ELR (cell line): ENCODE data around the gene SLC52A3.

Source experiments
- DNase-seq: peaks from one replicate; pipeline ENCODE4 v3.0.0-alpha.2; 2015; ENCODE audit warnings: low read depth

SLC52A3 gene

DNA sequence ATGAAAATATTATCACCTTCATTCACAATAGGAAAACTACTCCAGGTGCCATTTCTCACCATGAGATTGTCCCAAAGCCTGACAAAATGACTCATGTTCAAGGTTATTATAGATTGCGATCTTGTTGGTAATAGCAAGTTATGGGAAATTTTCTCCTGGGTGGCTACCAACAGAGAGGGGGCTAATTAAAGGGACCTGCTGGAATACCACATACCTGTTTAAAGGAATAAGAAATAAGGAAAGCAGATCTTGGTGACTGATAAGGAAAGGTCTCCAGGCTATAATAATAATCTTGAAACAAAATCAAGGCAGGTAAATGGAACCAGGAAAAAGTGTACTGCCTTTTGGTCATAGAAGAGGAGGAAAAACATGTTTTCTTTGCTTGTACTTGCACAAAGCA, 1.4 kb downstream of the SLC52A3 start:
- DNase-seq = no peak

DNA sequence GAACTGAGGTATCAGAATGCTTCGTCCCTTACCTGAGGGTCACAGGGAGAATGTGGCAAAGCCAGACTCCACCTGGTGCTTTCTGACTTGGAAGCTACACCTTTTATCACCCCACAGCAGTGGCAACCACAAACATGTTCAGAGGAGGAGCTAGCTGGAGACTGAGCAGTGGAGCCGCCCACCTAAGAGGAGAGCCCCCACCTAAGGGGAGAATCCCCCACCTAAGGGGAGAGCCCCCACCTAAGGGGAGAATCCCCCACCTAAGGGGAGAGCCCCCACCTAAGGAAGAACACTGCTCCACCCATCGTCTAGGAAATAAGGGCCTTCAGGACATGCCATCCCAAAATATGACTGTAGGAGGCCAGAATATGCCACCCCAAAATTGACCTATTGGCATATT, 4.0 kb downstream of the SLC52A3 start:
- no peak for DNase-seq

DNA sequence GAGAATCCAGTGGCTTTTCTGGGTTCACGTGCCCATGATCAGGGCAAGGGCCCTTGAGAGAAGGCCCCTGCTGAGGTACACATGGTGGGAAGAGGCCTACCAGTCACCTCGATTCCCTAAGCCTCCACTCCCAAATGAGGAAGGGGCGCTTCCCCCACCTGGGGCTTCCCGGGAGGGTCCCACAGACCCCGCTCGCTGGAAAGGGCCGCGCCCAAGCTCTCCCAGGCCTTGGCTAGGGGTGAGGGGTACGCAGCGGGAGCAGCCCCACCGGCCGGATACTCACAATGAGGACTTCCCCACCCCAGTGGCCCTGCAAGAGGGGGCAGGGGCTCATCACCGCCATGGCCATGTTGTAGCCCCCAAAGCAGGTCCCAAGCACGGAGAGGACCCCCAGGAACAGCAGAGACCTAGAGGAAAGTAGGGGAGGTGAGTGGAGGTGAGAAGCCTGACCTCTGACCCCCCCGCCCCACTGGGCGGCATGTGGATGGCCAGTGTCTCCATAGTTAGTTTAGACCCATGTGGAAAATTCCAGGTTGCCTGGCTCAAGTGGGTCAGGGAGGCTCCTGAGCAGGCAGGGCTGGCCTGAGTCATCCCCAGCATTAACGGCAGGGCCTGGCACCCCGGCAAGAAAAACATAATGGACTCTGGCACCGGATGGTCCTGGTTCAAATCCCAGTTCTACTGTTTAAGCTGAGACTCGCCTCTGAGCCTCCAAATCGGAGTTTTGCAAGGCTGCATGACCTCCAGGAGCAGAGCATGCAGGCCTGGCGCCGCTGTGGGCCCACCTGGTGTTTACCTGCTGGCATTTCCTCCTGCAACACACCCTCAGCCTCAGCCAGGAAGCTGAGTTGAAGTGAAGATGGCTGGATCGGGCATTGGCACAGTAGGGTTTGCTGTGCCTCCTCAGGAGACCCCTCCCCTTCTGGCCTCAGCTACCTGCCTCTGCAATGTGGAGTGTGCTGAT, 6.6 kb downstream of the SLC52A3 start:
- DNase-seq = no peak

DNA sequence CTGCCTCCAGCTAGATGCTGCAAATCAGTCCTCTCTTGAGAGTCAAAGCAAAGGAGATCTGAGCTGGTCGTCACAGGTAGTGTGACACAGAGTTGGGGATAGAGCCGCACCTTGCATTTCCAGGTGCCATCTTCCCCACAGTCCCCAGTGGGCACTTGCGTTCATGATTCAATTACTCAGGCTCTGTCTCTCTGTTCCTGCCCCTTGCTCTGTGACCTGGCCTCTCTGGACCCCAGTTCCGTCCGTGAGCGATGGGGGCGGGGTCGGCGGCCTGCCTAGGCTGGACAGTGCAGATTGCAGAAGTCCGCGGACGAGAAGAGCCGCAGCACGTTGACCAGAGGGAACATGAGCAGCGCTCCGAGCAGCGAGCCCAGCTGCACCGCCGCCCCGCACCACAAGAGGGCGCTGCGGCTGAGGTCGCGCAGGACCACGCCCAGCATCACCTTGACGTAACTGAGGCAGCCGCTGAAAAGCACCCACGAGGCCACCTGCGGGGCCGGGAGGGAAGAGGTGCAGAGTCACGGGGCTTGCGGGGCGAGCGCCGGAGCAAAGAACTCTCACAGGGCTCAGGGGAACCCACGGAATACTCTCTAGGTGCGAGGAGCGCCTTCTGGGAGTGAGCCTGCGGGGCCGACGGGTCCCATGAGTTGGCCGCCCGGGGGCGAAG, 7.4 kb downstream of the SLC52A3 start:
- peak; percentile 43 for DNase-seq

DNA sequence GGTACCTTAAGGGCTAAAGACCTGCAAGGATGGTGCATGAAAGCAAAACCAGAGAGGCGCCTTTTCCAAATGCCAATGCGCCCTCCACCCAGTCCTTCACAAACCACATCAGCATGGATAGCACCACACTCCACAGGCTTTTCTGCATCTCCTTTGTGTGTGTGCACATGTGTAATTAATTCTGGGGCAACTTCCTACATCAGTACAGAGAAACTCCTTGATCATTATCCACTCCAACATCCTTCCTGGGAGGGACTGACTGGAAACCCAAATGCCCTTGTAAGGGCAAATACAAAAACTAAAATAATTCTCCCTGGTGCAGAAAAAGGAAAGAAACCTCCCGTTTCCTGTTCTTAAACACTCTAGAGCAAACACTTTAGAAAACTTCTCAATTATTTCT, 10.8 kb downstream of the SLC52A3 start:
- DNase-seq = no peak

DNA sequence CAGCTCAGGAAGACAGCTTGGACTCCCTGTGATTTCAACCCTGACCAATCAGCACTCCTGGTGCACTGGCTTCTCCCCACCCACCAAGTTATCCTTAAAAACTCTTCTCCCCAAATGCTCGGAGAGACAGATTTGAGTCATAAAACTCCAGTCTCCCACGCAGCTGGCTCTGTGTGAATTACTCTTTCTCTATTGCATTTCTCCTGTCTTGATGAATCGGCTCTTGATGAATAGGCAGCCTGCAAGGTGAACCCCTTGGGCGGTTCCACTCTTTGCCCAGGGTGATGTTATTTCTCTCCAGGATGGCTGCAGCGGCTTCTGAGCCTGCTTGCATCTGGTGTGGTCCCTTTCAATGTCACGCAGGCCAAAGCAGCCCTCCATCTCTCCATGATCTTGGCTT, 12.4 kb downstream of the SLC52A3 start:
- no peak for DNase-seq

DNA sequence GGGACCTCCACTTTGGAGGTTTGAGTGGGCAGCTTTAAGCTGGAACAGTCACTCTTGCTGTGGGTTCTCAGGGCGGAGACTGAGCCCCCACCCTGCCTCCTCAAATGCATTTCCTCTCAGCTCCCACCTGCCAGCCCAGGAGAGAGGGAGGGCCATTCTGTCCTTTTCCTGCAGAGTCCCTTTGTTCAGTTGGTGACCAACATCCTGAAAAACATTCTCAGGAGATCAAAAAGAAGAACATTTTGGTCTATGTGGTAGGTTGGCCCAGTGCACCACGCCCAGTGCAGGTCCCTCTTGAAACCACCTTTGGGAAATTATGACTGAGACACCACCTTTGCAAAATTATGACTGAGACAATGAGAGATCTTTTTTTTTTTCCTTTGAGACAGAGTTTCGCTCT, 13.4 kb downstream of the SLC52A3 start:
- no peak for DNase-seq

DNA sequence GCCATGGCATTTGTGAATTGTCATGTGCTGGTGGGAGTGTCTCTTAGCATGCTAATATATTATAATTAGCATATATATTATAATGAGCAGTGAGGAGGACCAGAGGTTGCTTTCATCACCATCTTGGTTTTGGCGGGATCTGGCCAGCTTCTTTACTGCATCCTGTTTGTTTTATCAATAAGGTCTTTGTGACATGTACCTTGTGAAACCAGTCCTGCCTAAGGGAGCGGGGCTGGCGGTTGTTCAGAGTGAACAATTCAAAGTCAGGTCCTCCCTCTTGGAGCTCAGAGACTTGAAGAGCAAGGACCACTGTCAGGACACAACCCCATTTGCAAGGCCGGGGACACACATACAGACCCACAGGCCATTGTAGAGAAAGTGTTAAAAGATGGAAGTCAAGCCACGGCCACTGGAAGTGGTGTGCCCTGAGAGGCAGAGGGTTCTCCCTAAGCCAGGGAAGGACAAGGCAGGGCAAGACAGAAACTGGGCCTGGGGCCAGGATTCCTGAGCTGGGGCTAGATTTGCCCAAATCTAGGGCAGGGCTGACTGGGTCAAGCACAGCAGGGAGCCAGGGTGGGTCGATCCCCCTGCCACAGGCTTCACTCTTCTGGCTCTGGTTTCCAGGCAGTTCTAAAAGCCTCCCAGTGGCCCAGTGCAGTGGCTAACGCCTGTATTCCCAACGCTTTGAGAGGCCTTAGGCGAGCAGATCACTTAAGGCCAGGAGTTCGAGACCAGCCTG, 14.2 kb downstream of the SLC52A3 start:
- no peak for DNase-seq

DNA sequence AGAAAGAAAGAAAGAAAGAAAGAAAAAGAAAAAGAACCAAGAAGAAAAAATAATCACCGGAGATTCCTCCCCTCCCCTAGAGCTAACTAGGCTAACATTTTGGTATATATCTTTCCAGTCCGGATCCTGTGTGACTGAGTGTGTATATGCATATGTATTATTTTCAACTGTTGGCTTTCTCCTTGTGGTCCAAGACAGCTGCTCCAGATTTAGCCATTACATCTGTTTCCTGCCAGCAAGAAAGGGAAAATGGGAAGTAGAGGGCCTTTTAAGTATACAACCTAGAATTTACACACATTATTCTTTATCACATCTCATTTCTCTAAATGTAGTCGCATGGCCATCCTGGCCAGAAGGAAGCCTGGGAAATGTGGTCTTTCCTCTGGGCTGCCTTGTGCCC, 15.2 kb downstream of the SLC52A3 start:
- DNase-seq = no peak

DNA sequence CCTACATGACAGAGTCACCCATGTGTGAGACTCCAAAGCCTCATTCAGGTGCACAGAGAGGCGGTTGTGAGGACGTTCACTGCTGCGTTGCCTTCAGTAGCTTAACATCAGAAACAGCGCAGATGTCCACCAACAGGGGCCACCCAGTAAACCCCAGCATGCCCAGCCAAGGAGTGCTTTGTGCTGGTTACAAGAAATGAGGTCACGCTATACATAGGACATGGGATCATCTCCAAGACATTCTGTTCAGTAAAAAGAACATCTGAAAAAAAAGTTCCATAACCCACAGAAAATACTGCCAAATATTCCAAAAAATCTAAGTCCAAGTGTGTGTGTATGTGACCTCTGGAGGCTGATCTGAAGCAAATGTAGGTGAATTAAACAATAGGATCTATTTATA, 16.0 kb downstream of the SLC52A3 start:
- DNase-seq = no peak

DNA sequence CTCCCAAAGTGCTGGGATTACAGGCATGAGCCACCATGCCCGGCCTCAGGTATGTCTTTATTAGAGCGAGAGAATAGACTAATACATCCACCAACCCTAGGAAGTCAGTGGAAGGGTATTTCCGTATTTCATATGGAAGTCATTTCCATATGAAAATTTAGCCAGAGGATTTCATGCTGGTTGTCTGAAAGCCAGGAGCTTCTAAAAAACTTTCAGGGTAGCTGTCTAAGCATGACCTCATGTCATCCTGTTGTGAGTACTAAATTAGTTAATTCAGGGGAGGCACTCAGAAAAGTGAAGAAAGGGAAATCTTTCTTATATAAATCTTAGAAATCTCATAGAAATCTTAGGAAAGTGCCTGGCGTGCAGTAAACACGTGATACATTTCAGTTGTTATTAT, 16.5 kb downstream of the SLC52A3 start:
- DNase-seq = no peak

DNA sequence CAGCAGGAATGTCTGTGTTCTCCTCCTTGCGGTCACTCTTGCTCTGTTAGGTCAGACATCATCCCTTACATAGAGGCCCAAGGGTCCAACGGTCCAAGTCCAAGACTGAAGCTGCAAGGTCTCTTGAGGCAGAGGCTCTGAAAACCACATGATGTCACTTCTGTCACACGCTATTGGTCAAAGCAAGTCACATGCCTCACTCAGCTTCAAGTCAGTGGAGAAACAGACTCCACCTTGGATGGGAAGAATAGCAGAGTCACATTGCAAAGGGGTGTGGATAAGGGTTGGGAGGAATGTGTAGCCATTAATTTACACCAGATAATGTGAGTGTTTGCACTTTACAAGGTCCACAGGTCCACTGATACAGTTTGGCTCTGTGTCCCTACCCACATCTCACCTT, 17.5 kb downstream of the SLC52A3 start:
- no peak for DNase-seq

DNA sequence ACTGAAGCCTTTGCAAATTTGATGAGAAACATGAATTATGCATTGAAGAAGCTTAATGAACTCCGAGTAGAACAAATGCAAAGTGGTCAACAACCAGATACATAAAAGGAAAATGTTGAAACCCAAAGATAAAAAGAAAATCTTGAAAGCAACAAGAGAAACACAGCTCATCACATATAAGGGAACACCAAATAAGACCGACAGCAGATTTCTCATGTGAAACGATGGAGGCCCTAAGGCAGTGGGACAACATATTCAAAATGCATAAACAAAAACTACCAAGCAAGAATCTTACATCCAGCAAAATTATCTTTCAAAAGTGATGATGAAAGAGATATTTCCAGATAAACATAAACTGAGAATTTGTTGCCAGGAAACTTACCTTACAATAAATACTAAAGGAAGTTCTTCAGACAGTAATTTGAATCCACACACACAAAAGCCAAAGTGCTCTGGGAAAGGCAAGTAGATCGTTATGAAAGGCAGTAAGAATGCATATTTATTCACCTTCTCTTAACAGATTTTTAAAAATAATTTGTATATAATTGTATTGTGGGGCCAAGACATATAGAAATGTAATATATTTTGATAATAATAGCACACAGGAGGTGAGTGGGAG, 22.5 kb downstream of the SLC52A3 start:
- DNase-seq = no peak

DNA sequence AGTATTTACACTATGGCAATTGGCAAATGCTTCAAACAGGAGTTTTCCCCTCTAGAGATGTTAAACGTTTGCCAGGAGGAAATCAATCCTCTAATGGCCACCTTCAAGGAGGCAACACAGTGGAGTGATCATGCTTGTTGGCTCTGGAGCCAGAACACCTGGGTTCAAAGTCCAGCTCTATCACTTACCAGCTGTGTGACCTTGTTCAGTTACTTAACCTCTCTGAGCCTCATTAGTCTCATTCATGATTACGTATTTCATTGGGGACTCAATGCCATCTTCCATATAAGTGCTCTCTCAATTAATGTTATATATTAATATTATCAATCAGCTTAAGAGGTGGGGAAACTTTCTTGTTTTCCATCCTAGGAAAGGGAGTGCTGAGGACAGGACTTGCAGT, 26.1 kb downstream of the SLC52A3 start:
- DNase-seq = no peak

DNA sequence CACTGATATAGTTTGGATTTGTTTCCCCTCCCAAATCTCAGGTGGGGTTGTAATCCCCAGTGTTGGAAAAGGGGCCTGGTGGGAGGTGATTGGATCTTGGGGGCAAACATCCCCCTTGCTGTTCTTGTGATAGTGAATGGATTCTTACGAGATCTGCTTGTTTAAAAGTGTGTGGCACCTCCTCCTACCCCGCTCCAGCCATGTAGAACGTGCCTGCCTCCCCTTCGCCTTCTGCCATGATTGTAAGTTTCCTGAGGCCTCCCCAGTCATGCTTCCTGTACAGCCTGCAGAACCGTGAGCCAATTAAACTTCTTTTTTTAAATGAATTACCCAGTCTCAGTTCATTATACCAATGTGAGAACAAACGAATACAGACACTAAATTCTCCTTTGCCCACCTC, 26.7 kb downstream of the SLC52A3 start:
- no peak for DNase-seq

DNA sequence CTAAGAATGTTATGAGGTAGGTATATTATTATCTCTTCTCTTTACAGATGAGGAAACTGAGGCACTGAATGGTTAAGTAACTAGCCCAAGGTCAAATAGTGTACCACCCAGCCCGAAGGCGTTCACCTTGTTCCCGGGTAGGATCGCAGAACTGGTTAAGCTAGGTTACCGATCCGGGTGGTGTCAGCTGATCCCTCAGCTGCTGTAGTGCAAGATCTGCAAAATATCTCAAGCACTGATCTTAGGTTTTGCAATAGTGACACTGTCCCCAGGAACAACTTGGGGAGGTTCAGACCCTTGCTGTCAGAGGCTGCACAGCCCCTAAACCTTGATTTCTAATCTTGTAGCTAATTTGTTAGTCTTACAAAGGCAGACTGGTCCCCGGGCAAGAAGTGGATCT, 28.1 kb downstream of the SLC52A3 start:
- no peak for DNase-seq

DNA sequence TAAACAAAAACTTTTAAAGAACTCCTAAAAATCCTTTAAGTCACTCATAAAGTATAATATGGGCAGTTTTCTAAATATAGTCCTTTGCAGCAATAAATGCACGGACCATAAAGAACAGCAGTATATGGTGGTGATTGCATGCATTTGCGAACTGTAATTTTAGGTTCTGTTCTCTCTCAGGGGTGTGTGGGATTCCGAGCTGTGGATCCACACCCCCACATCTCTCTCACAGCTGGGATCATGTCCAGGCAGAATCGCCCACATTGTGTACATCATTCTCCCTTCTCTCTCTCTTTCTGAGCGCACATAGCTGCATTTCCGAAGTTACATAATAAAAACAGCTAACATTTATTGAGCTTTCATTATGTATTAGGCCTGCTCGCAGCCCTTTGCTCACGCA, 28.6 kb downstream of the SLC52A3 start:
- no peak for DNase-seq

DNA sequence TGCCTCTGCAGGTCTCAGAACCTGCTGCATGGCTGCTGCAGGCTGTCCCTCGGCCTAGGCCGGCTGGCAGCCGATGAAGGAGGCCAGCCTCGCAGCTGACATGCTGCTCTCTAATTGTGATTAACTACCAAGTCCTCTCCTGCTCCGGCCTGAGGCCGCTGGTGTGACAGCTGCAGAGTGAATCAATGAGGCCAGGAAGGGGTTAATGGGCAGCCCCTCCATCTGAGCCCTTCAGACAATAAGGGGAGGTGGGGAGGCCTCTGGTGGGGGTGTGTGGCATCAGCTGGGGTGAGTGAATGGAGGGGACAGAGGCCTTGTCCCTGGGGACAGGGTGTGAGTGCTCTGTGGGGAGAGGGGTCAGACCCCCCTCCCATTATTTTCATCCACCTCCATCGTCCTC, 34.4 kb downstream of the SLC52A3 start:
- no peak for DNase-seq

DNA sequence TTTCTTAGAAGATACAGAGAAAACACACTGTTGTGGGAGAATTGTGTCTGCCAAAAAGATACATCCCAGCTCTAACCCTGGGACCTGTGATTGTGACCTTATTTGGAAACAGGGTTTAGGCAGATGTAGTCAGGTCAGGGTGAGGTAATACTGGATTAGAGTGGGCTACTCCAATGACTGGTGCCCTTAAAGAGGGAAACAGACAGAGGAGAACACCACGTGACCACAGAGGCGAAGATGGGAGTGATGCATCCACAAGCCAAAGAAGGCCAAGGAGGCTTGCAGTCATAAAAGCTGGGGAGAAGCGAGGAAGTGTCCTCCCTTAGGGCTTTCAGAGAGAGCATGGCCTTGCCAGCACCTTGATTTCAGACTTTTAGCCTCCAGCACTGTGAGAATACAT, 35.6 kb downstream of the SLC52A3 start:
- DNase-seq = no peak

DNA sequence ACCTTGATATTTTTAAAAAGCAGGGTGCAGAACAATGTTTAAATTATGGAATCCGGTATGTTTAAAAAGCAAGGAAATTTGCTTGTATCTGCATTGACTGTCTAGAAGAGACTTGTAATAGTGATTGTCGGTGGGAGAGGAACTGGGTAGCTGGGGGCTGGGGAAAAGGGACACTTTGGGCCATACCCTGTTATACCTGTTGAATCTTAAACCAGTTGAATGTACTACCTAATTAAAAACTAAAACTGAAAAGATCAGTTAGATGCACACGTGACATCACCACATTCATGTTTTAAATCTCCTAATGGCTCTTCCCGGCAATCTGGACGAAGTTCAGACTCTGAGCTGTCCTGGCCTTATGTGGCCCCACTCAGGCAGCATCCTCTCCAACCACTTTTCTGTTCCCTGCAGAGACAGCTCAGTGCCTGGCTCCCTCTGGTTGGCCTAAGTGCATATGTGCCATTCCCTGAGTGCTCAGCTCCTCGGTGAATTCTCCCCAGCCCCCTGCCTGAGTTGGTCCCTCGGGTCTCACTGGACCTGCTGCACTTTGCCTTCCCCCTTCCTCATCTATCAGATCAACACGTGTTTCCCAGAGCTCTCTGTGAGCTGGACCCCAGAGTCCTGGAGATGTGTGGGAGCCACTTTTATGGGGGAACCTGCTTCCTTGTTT, 36.3 kb downstream of the SLC52A3 start:
- DNase-seq = no peak

DNA sequence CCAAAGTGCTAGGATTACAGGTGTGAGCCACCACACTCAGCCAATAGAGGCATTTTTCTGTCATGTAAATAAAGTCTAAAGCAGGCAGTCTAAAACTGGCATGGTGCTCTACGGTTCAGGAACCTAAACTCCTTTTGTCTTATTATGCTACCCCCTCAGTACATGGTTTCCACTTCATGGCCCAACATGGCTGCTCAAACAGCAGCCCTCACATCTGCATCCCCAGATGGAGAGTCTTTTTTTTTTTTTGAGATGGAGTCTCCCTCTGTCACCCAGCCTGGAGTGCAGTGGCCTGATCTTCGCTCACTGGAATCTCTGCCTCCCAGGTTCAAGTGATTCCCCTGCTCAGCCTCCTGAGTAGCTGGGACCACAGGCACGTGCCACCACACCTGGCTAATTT, 38.3 kb downstream of the SLC52A3 start:
- DNase-seq = no peak
